ENCODE results near the gene NOL3. TPM values are rescaled to one million over a fixed set of nuclear protein-coding genes. Genes with fewer than 3 reads are reported as not detected.
A peak's percentile ranks its signal among the peaks of the same experiment; 100 is the strongest.

The NOL3 gene
- total and polyA plus RNA-seq, 2 of the 13 experiments (the other 11 are each of a cell fraction or from before 2014, with no cell fraction given) = 5.7 to 20.5 TPM

DNA sequence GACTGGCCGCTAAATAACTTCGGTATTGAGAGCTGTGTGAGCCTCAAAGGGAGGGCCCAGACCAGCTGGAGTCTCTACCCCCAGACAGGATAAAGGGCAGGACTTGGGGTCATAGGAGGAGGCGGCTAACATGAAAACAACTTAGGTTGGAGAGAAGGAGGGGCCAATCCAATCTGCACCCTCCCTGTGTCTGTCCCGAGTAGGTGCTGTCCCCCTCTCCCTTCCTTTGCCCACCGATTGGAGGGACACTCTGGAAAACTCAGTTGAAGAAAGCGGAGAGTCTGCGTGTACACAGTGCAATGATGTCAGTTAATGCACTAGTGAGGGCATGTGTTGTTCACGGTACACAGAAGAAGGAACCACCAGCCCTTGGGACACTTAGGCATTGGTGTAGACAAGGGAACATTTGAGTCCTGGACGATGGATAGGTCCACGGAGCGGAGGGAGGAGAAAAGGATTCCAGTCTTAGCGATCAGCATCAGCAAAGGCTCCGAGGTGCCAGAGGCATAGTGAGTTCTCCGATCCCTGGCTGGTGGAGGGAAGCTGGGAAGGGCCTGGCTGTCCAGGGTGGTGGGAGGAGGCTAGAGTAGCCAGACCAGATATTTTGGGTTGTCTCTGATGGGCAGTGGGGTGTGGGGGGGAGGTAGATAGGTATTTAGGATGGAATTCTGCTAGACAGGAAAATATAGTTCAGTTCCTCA, 761 bp downstream of the NOL3 start:
- peak; percentile 12 for ATAC-seq
- Histone ChIP-seq H3K4me3 (replicated peaks in 1 of 3; ENCODE audit: insufficient read depth in 1 of 3, low read depth in 2 of 3, low read length in 3 of 3) (peak overlapping the region; percentile 65 to 78 (median 67)), H3K27me3 (ENCODE audit: control insufficient read depth in 1 of 2, insufficient read depth in 2 of 2, low read length in 2 of 2) (peaks cover 3 to 29% of the 10 kb centered on the region in 2 experiments; a peak in 4 of 5 replicates), H3K36me3 (replicated peaks in 1 of 2; ENCODE audit: control insufficient read depth in 1 of 2, insufficient read depth in 2 of 2, low read length in 2 of 2) (no peaks in the 10 kb centered on the region; a peak in 1 of 5 replicates), H3K9ac (ENCODE audit: insufficient read depth, low read depth, low read length) (peak overlapping the region; percentile 75), H3K4me1 (ENCODE audit: insufficient read depth, low read length) (peaks cover 62% of the 10 kb centered on the region), H3K79me2 (ENCODE audit: insufficient read depth, low read length) (no peaks in the 10 kb centered on the region), H4K20me1 (ENCODE audit: insufficient read depth, low read length) (no peaks in the 10 kb centered on the region), H3K9me3 (ENCODE audit: low read length) (no peaks in the 10 kb centered on the region), H2AFZ (ENCODE audit: low read length) (peak overlapping the region; percentile 24), H3K27ac (ENCODE audit: extremely low read length, insufficient read depth, low read length) (peak overlapping the region; percentile 71), H3K4me2 (ENCODE audit: low read depth, low read length) (peak overlapping the region; percentile 99)
- intact Hi-C loops (cut with micrococcal nuclease; ENCODE audit: unreplicated experiment) (loop anchor here (1.0 kb wide), 2 partner anchors 12 to 194 kb away; partner anchors contain the start of gene MATCAP1), in situ Hi-C loops (cut with HindIII; ENCODE audit: extremely low pct_ligation_motif_present, low pct_unique_long_range_greater_than_20kb) (no loop called here)
- WGBS (ENCODE audit: low lambda C conversion rate) = 3% methylated on average over 13 of the region's 14 CpGs
- FAIRE-seq = no peak
- POLR2A ChIA-PET = interaction anchor here (0.7 to 3.4 kb wide), 23 partner anchors 11 to 341 kb away, joined by 3 to 54 read pairs (median 4); partner anchors contain the start of genes B3GNT9, CBFB, E2F4 and EXOC3L1
- BruUV-seq (replicated peaks) = TSS peak; percentile 64
- CTCF ChIA-PET (ENCODE audit: low intra/inter-chr PET ratio, low total read pairs) = interaction anchor here (0.7 to 1.5 kb wide), 2 partner anchors 11 to 13 kb away, joined by 3 to 4 read pairs; partner anchors contain the start of genes FBXL8, MATCAP1 and TRADD
- peak; percentile 45 for DNase-seq (ENCODE audit: low spot score)
- TF ChIP-seq EED (CRISPR knock-in tag; IDR thresholded peaks at IDR 0.05) (0 out of 2 replicates have a peak, but pooled peaks have one; percentile 46), ZNF747 (CRISPR knock-in tag; IDR thresholded peaks at IDR 0.05; ENCODE audit: borderline replicate concordance) (peak; percentile 41; the same call in 1 of the 2 replicates), ZNF510 (CRISPR knock-in tag; IDR thresholded peaks at IDR 0.05; ENCODE audit: low read depth) (peak; percentile 73; the same call in 1 of the 2 replicates), HINFP (CRISPR knock-in tag; IDR thresholded peaks at IDR 0.05; ENCODE audit: low read depth) (peak; percentile 78; the same call in 1 of the 2 replicates), ZNF879 (CRISPR knock-in tag; IDR thresholded peaks at IDR 0.05) (0 out of 2 replicates have a peak, but pooled peaks have one; percentile 80), ZNF329 (CRISPR knock-in tag; IDR thresholded peaks at IDR 0.05; ENCODE audit: low read depth) (no peak), ZNF446 (CRISPR knock-in tag; IDR thresholded peaks at IDR 0.05) (0 out of 2 replicates have a peak, but pooled peaks have one; percentile 69), MYC (CRISPR knock-in tag; IDR thresholded peaks at IDR 0.05; ENCODE audit: borderline replicate concordance) (0 out of 2 replicates have a peak, but pooled peaks have one; percentile 2), MED1 (CRISPR knock-in tag; IDR thresholded peaks at IDR 0.05) (peak; percentile 40; the same call in 1 of the 2 replicates), SAP130 (CRISPR knock-in tag; IDR thresholded peaks at IDR 0.05; ENCODE audit: low read depth) (peak; percentile 70), ZNF768 (CRISPR knock-in tag; IDR thresholded peaks at IDR 0.05) (no peak), KDM5B (CRISPR knock-in tag; IDR thresholded peaks at IDR 0.05; ENCODE audit: borderline replicate concordance) (0 out of 2 replicates have a peak, but pooled peaks have one; percentile 25), ZIK1 (CRISPR knock-in tag; IDR thresholded peaks at IDR 0.05; ENCODE audit: borderline replicate concordance, low read depth) (no peak; the same call in 1 of the 2 replicates), MEF2D (CRISPR knock-in tag; IDR thresholded peaks at IDR 0.05) (0 out of 2 replicates have a peak, but pooled peaks have one; percentile 41), ZSCAN29 (CRISPR knock-in tag; conservative IDR thresholded peaks at IDR 0.05) (0 out of 2 replicates have a peak, but pooled peaks have one; percentile 48), NFKB2 (CRISPR knock-in tag; IDR thresholded peaks at IDR 0.05; ENCODE audit: borderline replicate concordance) (no peak)
- TF ChIP-seq, protein P1, sequence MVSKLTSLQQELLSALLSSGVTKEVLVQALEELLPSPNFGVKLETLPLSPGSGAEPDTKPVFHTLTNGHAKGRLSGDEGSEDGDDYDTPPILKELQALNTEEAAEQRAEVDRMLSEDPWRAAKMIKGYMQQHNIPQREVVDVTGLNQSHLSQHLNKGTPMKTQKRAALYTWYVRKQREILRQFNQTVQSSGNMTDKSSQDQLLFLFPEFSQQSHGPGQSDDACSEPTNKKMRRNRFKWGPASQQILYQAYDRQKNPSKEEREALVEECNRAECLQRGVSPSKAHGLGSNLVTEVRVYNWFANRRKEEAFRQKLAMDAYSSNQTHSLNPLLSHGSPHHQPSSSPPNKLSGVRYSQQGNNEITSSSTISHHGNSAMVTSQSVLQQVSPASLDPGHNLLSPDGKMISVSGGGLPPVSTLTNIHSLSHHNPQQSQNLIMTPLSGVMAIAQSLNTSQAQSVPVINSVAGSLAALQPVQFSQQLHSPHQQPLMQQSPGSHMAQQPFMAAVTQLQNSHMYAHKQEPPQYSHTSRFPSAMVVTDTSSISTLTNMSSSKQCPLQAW (CRISPR knock-in tag; IDR thresholded peaks at IDR 0.05) = peak; percentile 78; the same call in 1 of the 2 replicates
